AG20443 (cell line): Measurements from ENCODE around the gene ACP1.

Experiments
- DNase-seq: peaks from one replicate; pipeline ENCODE4 v3.0.0; 2012; ENCODE audit warnings: low spot score, mixed read lengths

The ACP1 gene

DNA sequence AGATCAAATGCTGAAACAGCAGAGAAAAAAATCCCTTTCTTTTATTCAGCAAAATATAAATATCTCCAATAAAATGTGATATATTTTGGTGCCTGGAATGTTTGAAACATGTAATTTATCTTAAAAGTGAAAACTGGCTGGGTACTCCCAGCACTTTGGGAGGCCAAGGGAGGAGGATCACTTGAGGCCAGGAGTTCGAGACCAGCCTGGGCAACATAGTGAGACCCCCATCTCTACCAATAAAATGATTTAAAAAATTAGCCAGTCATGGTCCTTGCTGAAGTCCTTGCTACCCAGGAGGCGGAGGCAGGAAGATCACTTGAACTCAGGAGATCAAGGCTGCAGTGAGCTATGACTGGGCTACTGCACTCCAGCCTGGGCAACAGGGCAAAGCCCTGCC, 9.6 kb upstream of the ACP1 start:
- no peak for DNase-seq

DNA sequence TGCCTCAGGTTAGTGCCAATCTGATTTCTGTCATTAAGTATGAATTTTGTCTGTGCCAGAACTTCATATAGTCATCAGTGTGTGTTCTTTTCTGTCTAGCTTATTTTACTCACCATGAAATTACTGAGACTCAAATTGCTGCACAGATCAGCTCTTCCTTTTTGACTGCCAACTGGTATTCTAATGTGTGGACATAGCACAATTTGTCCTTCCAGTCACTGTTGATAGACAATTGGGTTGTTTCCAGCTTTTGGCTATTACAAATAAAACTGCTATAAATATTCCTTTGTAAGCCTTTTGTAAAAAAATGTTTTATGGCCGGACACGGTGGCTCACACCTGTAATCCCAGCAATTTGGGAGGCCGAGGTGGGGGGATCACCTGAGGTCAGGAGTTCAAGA, 8.7 kb upstream of the ACP1 start:
- DNase-seq = no peak

DNA sequence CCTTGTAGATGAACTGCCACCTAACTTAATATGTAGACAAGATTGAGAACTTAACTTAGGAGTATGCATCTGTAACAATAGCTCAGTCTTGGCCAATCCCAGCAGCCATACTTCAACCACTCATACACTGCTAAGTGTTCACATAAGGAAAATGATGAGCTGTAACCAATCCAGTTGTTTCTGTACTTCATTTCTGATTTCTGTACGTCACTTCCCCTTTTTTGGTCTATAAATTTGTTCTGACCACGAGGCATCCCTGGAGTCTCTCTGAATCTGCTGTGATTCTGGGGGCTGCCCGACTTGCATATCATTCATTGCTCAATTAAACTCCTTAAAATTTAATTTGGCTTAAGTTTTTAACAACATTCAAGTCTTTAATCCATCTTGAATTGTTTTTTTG, 7.3 kb upstream of the ACP1 start:
- DNase-seq = no peak

DNA sequence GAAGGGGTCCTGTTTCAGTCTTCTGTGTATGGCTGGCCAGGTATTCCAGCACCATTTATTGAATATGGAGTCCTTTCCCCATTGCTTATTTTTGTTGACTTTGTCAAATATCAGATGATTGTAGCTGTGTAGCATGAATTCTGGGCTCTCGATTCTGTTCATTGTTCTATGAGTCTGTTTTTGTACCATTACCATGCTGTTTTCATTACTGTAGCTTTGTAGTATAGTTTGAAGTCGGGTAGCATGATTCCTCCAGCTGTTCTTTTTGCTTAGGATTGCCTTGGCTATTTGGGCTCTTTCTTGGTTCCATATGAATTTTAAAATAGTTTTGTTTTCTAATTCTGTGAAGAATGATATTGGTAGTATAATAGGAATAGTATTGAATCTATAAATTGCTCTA, 6.9 kb upstream of the ACP1 start:
- no peak for DNase-seq

DNA sequence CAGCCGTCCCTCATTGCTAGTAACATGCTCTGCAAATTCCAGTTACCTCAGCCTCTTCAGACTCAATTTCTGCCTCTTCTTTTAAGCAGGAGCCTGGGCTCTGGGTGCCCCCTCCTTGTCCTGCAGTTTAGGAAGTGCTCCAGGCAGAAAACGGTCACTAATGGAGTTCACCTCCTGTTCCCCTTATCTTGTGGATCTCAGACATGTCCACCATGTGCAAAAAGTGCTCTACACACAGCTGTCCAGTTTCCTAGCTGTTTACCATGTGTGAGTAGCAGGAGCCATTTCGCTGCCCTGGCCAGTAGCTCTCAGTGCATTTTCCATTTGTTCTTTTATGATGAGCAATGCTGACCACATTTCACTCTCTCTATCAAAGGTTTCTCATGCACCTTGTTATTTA, 5.8 kb upstream of the ACP1 start:
- DNase-seq = no peak

DNA sequence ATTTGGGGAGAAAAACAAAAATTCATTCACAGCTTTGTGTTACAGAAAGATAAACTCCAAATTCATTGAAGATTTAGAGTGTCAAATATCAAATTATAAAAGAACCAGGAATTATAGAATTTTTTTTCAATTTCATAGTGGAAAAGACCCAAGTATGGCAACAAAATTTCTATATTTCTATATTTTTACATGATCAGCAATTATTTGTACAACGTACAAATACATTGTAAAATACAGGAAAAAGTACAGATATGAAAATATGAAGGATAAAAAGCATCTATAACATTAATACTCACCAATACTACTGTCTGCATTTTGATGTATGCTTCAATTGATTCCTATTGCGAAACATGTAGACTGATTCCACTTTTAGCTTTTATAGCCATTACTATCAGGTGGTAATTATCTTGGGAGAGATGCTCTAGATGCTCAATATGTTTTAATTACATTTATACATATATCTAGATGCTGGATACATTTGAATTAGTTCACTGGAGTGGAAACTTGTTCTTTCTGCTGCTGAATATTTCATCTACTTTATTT, 4.9 kb upstream of the ACP1 start:
- DNase-seq = no peak

DNA sequence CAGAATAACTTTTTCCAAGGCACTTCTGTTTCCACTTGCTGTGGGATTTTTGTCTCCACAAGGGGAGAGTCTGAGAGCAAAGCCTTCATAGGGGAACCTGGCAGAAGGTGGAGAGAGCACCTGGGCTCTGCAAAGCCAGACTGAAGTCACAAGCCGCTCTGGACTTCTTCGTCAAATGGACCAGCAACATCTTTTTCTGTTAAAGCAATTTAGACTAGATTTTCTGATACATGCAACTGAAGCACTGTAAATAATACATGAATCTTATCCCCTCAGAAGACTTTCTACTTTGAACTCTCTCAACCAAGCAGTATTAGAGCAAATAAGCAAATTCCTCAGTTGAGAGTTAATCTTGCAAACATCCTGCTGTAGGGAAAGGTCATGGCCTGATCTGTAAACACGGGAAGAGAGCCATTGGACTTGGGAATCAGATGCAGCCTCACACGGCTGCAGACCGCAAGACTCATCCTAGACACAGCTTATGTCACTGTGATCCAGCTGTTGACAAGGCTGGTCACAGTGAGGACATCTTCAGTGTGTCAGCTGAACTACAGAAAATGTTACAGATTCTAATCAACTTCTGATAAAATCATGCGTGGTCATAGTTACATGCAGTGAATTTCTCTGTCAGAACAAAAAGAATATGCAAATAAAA, 4.1 kb upstream of the ACP1 start:
- DNase-seq = no peak

DNA sequence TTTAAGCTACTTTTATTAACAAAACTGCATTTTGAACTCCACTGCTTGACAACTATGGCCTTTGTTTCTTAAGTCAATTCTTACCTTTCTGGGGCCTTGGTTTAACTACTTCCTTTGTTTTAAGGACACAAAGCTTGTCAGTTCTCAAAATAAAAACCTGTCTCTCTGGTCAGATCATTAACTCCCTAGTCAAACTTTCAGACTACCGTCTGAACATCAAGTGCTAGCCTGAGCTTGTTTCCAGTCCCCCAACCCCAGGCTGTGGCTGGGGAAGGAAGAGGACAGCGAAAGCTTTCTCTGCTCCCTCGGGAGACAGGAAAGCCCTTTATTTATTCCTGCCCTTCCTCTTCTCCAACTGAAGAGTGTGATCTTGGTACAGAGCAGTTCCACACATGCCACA, 2.6 kb upstream of the ACP1 start:
- DNase-seq = no peak

DNA sequence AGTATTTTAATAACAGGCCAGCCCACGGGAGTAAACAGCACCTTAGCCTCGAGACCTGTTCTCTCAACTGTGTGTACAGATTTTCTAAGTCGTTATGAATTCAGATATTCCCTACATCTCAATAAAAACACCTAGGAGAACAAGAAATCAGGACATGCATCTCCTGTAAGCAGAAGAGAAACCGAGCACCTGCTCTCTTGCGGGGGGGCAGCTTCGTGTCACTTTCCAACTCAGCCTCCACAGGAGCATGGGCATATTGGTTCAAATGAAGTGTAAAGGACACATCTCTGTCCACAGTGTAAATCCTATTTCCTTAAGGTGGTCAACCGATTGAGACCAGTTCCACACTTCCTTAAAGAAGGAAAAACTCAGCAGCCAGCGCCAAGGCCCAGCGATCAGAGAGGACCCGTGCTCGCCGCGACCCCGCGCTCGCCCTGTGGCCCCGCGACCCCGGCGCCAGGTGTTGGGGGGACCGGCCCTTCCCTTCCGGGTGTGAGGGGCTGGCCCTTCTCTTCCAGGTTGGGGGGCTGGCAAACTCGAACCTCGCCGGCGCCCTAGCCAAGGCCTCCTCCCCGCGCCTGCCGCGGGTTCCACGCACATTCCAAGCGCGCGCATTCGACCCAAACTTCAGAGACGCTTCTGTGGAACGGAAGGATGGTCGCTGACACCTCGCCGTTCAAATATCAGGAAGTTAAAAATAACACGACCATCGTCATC, 1.6 kb upstream of the ACP1 start:
- no peak for DNase-seq

DNA sequence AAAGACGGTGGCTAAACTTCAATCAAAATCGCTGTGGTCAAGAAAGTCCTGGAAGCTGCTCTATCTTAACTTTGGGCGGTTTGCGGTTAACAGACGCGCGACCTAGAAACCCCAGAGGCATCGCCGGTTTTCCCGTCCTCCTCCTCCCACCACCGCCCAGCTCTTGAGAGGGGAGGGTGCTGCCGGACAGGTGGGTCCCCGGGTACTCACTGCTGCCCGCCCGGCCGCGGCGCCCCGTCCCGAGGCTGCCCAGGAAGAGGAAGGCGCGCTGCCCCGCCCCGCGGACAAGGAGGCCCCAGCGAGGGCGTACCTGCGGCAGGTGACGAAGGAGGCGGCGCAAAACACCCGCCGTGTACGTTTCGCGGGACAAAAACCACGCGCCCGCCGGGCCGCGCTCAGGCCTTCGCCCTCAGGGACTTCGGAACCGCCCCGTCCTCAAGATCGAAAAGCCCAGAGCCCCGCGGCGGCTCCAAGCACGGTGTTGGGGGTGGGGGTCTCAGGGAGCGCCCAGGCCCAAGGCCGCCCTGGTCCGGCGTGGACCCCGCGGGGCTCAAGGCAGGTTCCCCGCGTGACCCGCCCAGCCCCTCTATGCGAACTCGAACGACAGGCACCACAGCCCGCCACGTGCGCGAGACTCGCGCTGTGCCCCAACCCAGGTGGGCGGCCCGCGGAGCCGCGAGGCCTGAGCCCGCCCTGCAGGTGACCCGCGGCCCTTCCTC, 814 bp upstream of the ACP1 start, which contains the start of gene SH3YL1:
SH3YL1 (minus strand) TSS at position 259 of the 719 bp plus-strand sequence; CDS start at position 211, 48 bp downstream.
- peak; percentile 31 for DNase-seq

DNA sequence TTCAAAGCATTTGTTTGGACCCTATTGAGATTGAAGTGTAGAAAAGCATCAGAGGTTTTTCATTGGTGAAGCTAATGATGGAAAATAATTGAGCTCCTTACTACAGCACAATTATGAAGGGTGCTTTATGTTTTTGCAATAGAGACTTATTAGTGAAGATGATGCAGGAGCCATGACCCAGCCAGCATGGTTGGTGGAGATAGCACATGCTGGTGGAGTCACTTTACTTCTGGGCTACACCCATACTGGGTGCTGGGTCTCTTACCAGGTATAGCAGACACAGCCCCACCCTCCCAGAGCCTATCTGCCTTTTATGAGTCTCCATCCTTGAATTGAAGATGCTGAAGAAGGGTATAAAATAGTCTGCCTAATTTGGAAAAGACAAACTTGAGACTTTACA, 3.6 kb downstream of the ACP1 start:
- DNase-seq = no peak

DNA sequence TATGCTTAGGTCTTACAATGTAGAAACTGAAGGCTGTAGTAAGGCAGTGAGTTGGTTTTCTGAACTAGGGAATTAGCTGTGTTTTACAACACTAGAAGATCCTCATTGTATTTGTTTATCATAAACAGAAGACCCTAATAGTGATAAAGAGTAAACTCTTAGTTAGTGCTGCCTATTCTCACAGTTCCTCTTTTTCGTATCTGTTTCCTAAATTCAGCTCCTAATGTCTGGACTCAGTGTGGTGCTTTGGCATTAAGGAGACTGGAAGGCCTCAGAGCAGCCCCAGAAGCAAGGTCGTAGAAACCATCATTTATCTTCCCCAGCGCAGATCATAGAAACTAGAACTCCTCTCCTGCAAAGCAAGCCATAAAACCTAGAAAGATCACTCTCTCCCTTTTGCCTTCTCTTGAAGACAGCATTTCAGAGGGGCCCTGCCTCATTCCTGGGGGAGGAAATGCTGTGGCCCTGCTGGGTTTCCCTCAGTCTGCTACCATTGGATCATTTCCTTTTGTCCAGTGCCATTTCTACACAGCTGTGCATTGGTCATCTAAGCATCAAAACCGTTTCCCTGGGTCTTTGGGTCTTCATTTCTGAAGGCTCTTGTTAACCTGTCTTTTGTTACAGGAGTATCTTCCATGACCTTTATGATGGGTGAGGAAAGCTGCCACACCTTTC, 4.7 kb downstream of the ACP1 start:
- DNase-seq = no peak

DNA sequence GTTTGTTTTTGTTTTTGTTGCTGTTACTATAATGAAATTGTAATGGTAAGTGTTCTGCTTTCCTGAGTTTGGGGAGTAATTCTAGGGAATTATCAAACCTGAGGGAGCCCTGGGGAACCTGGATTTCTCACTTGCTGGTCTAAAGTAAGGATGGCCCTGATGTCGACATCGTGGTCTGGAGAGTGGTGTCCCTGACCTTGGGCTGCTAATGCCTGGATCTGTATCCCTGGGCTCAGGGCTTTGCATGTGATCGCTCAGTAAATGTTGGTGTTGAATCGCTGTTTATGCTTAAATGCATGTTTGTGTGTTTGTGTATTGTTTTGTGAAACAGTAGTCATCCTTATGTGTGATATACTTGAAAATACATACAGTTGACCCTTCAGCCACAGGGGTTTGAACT, 6.1 kb downstream of the ACP1 start:
- DNase-seq = no peak

DNA sequence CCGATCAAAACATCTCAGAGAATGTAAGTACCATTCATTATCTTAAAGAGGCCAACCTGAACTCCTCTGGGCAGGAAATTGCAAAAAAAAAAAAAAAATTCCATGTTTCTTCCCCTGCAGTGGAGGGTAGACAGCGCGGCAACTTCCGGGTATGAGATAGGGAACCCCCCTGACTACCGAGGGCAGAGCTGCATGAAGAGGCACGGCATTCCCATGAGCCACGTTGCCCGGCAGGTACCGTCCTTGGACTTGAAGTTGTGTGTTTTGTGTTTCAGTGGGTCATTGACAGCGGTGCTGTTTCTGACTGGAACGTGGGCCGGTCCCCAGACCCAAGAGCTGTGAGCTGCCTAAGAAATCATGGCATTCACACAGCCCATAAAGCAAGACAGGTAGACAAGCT, 7.2 kb downstream of the ACP1 start:
- DNase-seq = no peak

DNA sequence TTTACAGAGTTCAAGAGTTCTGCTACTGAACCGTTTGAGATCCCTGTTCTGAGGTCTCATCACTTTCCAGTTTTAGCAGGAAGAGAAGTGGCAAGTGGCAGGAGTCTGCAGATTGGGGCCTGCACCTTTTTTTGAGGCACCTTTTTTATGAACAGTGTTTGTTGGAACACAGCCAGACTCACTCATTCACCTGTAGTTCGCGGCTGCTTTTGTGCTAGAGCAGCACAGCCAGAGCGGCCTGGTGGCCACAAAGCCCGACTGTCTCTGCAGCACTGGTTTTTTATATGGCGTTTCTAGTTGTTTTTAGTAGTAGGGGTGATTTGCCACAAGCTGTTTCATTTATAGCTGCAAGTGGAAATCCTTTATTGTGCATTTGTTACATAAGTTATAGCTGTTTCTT, 8.6 kb downstream of the ACP1 start:
- DNase-seq = no peak

DNA sequence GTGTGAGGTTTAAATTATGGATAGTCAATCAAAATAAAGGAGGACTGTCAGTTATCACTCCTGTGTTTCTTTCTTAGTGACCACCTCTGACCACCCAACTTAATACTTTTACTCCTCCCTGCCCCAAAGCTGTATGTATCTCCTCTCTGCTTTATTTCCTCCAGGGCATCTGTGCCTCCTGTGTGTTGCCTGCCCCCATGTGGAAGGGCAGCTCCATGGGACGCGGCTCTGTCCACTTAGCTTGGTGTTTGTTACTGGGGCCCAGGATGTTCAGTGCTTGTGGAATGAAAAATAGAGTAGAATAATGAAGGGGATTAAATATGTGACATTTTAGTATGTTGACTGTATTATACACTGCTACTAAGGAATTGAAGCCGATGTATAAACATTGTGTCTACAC, 9.8 kb downstream of the ACP1 start:
- DNase-seq = no peak

DNA sequence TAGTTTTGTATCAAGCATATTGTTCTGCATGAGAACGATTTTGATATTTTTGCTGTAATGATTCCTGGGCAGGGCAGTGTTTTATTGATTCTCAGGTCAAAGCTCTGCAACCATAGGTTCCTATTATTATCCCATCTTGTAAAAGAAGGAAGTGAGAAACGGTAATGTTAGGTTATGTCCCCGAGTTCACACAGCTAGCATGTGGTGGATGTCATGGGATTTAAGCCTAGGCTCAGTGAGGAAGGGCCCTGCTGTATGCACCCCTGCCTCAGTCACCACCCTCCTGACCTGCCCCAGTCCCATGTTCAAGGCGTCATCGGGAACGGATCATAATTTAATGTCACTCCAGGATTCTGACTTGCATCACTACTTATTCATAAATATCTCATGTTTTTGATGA, 10.7 kb downstream of the ACP1 start:
- DNase-seq = no peak

DNA sequence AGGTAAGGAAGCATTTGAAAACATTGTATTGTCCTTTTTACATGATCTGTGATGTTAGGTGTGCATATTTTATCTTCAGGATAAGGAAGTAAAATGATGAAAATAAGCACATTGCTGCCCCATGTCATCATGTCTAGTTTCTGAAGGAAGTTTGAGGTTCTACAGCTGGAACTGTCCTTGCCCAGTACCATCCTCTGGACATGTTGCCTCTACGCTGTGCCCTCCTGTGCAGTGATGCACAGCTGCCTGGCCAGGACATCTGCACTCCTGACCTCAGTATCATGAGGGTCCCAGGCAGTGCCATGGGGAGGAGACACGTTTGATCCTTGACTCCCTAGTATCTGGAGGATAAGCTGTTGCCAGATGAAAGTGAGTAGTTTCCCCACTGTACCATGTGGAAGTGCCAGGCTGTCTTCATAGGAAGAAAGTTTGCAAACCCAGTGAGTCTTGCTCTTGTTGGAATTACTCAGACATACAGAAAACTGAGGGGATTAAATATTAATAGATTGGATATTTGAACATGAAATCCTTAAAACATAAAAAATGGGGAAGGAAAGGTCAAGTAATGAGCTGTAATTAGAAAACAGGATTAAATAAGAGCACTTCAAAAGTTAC, 13.7 kb downstream of the ACP1 start:
- no peak for DNase-seq

DNA sequence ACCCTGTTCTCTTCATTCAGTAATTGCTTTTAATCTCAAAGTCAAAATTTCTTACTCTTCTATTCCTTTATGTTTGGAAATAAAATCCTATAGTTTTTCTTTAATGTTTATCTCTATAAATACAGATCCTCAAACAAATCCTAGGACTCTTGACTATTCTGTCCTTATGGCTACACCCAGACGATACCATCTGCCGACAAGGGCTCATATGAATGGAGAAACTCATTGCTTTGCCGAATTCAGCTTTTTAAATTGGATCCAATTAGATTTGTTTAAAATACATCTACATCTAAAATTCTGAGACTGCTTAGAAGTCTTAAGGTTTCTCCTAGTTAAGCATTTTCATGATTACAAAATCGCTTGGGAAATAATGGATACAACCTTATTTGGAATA, 14.2 kb downstream of the ACP1 start:
- no peak for DNase-seq

DNA sequence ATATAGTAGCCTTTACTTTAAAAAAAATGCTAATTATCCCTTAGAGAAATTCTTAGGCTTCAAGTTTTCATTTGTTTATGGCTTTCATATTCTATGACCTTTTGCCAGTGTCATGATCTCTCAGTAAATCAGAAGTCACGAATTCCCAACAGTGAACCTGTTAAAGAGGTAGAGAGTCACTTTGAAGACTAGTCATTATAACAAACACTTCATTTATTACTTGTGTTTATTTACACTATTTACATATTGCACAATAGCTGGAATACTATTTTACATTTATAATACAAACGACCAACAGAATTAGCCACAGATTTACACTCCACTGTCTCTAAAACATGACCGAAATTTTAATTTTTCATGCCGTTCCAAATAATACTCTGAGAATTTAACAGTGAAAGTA, 14.6 kb downstream of the ACP1 start:
- no peak for DNase-seq

DNA sequence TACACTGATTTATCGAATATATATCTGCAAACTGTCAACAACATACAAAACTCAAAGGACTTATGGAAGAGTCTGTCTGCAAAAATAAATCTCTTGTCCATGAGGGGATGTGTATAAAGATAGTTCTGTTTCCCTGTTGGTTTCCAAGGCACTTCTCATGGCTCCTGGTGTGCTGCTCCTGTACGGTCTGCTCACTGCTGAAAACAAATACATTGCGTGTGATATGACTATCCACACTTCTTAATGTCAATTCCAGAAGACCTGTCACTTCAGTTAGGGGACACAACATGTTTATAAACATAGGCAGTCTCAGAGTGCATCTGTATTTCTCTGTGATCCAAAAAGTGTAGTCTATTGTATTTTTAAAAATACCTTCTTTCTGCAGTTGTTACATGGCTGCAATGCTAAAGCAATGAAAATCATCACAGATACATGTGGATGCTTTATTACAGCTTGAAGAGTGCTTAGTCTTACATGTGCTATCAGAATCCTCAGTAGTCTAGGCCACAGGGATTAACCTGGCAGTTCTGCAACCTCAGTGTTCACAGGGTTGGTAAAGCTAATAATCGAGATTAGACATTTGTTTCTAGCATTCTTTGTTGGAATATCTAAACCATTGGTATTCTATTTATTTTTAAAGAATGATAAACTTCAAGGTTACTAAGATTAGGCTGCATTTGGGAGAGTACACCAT, 15.4 kb downstream of the ACP1 start:
- no peak for DNase-seq
